Immature natural killer cell (primary cell): ENCODE results near the gene DPYSL4. TPM values are rescaled to one million over a fixed set of nuclear protein-coding genes. Genes with fewer than 3 reads are reported as not detected.
A peak's percentile ranks its signal among the peaks of the same experiment; 100 is the strongest.

Source experiments
- DNase-seq, 3 donors: peaks; one replicate each; pipeline ENCODE4 v3.0.0; 2022; ENCODE audit warnings: mixed read lengths in 1 of 3
- H3K27ac Mint-ChIP-seq, 6 donors: one replicate each; pipeline ENCODE4 v1.8.0; 2020; ENCODE audit warnings: mixed read lengths in 6 of 6, mild to moderate bottlenecking in 5 of 6, inconsistent platforms in 4 of 6, moderate library complexity in 3 of 6
- H3K27me3 Mint-ChIP-seq, 3 donors: one replicate each; pipeline ENCODE4 v1.8.0; 2020 to 2021; ENCODE audit warnings: low read depth in 3 of 3, mild to moderate bottlenecking in 3 of 3, mixed read lengths in 3 of 3, moderate library complexity in 3 of 3, inconsistent platforms in 1 of 3
- H3K36me3 Mint-ChIP-seq, 3 donors: one replicate each; pipeline ENCODE4 v1.8.0; 2020; ENCODE audit warnings: mixed read lengths in 3 of 3, inconsistent platforms in 2 of 3, mild to moderate bottlenecking in 2 of 3
- H3K4me1 Mint-ChIP-seq, 2 donors: one replicate each; pipeline ENCODE4 v1.8.0; 2020; ENCODE audit warnings: inconsistent platforms in 2 of 2, mild to moderate bottlenecking in 2 of 2, mixed read lengths in 2 of 2, moderate library complexity in 1 of 2
- H3K4me3 Mint-ChIP-seq, 5 donors: one replicate each; pipeline ENCODE4 v1.8.0; 2020; ENCODE audit warnings: mild to moderate bottlenecking in 5 of 5, mixed read lengths in 5 of 5, inconsistent platforms in 3 of 5, moderate library complexity in 3 of 5
- H3K9me3 Mint-ChIP-seq, 6 donors: one replicate each; pipeline ENCODE4 v1.8.0; 2020; ENCODE audit warnings: mild to moderate bottlenecking in 6 of 6, mixed read lengths in 6 of 6, inconsistent platforms in 4 of 6, moderate library complexity in 3 of 6
- polyA plus RNA-seq, 3 donors: library from polyadenylated mRNA; unstranded; fragments of 300-500 nt; fragmentation: Illumina TruSeq; gene quantifications; one replicate each; pipeline ENCODE4 v1.2.3, GENCODE V29; 2021

Gene DPYSL4
- polyA plus RNA-seq, 3 donors from 2014 or later, result not detected

GRCh38 chr10:132163278-132163765 is 23.4 kb upstream of the DPYSL4 start:
- Mint-ChIP-seq H3K36me3 (peaks cover 0 to 12% (median 0%) of the 10 kb centered on the region in 3 donors), H3K27me3 (peaks cover 23 to 33% (median 23%) of the 10 kb centered on the region in 3 donors), H3K9me3 (peaks cover 3 to 18% (median 7%) of the 10 kb centered on the region in 6 donors), H3K27ac (peak overlapping the region in 4 of 6 donors; percentile 36 to 85 (median 64)), H3K4me1 (peaks cover 31 to 33% of the 10 kb centered on the region in 2 donors), H3K4me3 (peak overlapping the region in 1 of 5 donors; percentile 36)
- peak in 1 of 3 donors; percentile 21 for DNase-seq

- peaks cover 19 to 29% (median 21%) of the 10 kb centered on the region in 3 donors for H3K27me3 Mint-ChIP-seq
- H3K4me1 Mint-ChIP-seq, result peaks cover 27 to 29% of the 10 kb centered on the region in 2 donors
- H3K36me3 Mint-ChIP-seq, result peaks cover 0 to 12% (median 0%) of the 10 kb centered on the region in 3 donors
- DNase-seq, result no peak
- peak overlapping the region in 4 of 6 donors; percentile 53 to 85 (median 64) for H3K27ac Mint-ChIP-seq
- H3K4me3 Mint-ChIP-seq, result no peak overlapping the region
- peaks cover 3 to 16% (median 7%) of the 10 kb centered on the region in 6 donors for H3K9me3 Mint-ChIP-seq
These were observed 22.8 kb upstream of the DPYSL4 start for GRCh38 chr10:132163826-132164515.

GRCh38 chr10:132164761-132165278 is 21.9 kb upstream of the DPYSL4 start:
- Mint-ChIP-seq H3K4me1 (peaks cover 19 to 21% of the 10 kb centered on the region in 2 donors), H3K27ac (peak overlapping the region in 2 of 6 donors; percentile 60 to 61), H3K27me3 (peaks cover 11 to 20% (median 13%) of the 10 kb centered on the region in 3 donors), H3K36me3 (peaks cover 0 to 7% (median 0%) of the 10 kb centered on the region in 3 donors), H3K9me3 (peaks cover under 1 to 7% (median 3%) of the 10 kb centered on the region in 6 donors), H3K4me3 (no peak overlapping the region)
- no peak for DNase-seq

GRCh38 chr10:132165416-132165980 is 21.2 kb upstream of the DPYSL4 start:
- H3K36me3 Mint-ChIP-seq, result peaks cover 0 to 7% (median 0%) of the 10 kb centered on the region in 3 donors
- peaks cover 9 to 19% (median 13%) of the 10 kb centered on the region in 3 donors for H3K27me3 Mint-ChIP-seq
- peaks cover 19% of the 10 kb centered on the region in 2 donors for H3K4me1 Mint-ChIP-seq
- no peak overlapping the region for H3K27ac Mint-ChIP-seq
- H3K9me3 Mint-ChIP-seq, result peaks cover 0 to 6% (median 3%) of the 10 kb centered on the region in 6 donors
- no peak for DNase-seq
- no peak overlapping the region for H3K4me3 Mint-ChIP-seq

- DNase-seq, result no peak
- H3K36me3 Mint-ChIP-seq, result peaks cover 0 to 3% (median 0%) of the 10 kb centered on the region in 3 donors
- H3K4me3 Mint-ChIP-seq, result no peak overlapping the region
- peak overlapping the region in 1 of 6 donors; percentile 30 for H3K27ac Mint-ChIP-seq
- H3K9me3 Mint-ChIP-seq, result peaks cover 0 to 6% (median 2%) of the 10 kb centered on the region in 6 donors
- H3K27me3 Mint-ChIP-seq, result peaks cover 5 to 13% (median 8%) of the 10 kb centered on the region in 3 donors
- H3K4me1 Mint-ChIP-seq, result peaks cover 14 to 18% of the 10 kb centered on the region in 2 donors
These were observed 20.4 kb upstream of the DPYSL4 start for GRCh38 chr10:132166216-132166950.

- peaks cover 0 to under 1% (median 0%) of the 10 kb centered on the region in 6 donors for H3K9me3 Mint-ChIP-seq
- H3K4me3 Mint-ChIP-seq, result no peak overlapping the region
- no peak for DNase-seq
- no peaks in the 10 kb centered on the region for H3K36me3 Mint-ChIP-seq
- H3K27me3 Mint-ChIP-seq, result peaks cover 0 to 7% (median 3%) of the 10 kb centered on the region in 3 donors
- no peak overlapping the region for H3K27ac Mint-ChIP-seq
- H3K4me1 Mint-ChIP-seq, result peaks cover 7 to 12% of the 10 kb centered on the region in 2 donors
These were observed 19.6 kb upstream of the DPYSL4 start for GRCh38 chr10:132167041-132167674.

- no peak overlapping the region for H3K4me3 Mint-ChIP-seq
- H3K27me3 Mint-ChIP-seq, result peaks cover 0 to 3% (median 3%) of the 10 kb centered on the region in 3 donors
- no peak overlapping the region for H3K27ac Mint-ChIP-seq
- no peak for DNase-seq
- no peaks in the 10 kb centered on the region for H3K36me3 Mint-ChIP-seq
- H3K4me1 Mint-ChIP-seq, result peaks cover 0 to 7% of the 10 kb centered on the region in 2 donors
- no peaks in the 10 kb centered on the region for H3K9me3 Mint-ChIP-seq
These were observed 18.8 kb upstream of the DPYSL4 start for GRCh38 chr10:132167976-132168375.

GRCh38 chr10:132168571-132169030 is 18.1 kb upstream of the DPYSL4 start:
- H3K27me3 Mint-ChIP-seq, result peaks cover 4 to 7% (median 7%) of the 10 kb centered on the region in 3 donors
- no peaks in the 10 kb centered on the region for H3K36me3 Mint-ChIP-seq
- H3K4me1 Mint-ChIP-seq, result peaks cover 0 to 9% of the 10 kb centered on the region in 2 donors
- H3K9me3 Mint-ChIP-seq, result no peaks in the 10 kb centered on the region
- H3K4me3 Mint-ChIP-seq, result no peak overlapping the region
- no peak overlapping the region for H3K27ac Mint-ChIP-seq
- no peak for DNase-seq

GRCh38 chr10:132169031-132169765 is 17.6 kb upstream of the DPYSL4 start:
- Mint-ChIP-seq H3K27ac (no peak overlapping the region), H3K27me3 (peaks cover 8 to 11% (median 11%) of the 10 kb centered on the region in 3 donors), H3K9me3 (no peaks in the 10 kb centered on the region), H3K36me3 (no peaks in the 10 kb centered on the region), H3K4me1 (peaks cover 0 to 8% of the 10 kb centered on the region in 2 donors), H3K4me3 (no peak overlapping the region)
- DNase-seq, result no peak

GRCh38 chr10:132169766-132170560 is 16.8 kb upstream of the DPYSL4 start:
- Mint-ChIP-seq H3K36me3 (no peaks in the 10 kb centered on the region), H3K27me3 (peaks cover 11 to 12% (median 11%) of the 10 kb centered on the region in 3 donors), H3K9me3 (no peaks in the 10 kb centered on the region), H3K27ac (no peak overlapping the region), H3K4me3 (no peak overlapping the region), H3K4me1 (peaks cover 0 to 4% of the 10 kb centered on the region in 2 donors)
- DNase-seq, result no peak

- H3K36me3 Mint-ChIP-seq, result no peaks in the 10 kb centered on the region
- no peak for DNase-seq
- no peaks in the 10 kb centered on the region for H3K9me3 Mint-ChIP-seq
- no peak overlapping the region for H3K4me3 Mint-ChIP-seq
- H3K27ac Mint-ChIP-seq, result no peak overlapping the region
- H3K4me1 Mint-ChIP-seq, result peaks cover 0 to 4% of the 10 kb centered on the region in 2 donors
- peaks cover 11 to 12% (median 11%) of the 10 kb centered on the region in 3 donors for H3K27me3 Mint-ChIP-seq
These were observed 16.0 kb upstream of the DPYSL4 start for GRCh38 chr10:132170561-132171361.
